Amniotic stem cell (primary cell): ENCODE results near the gene VPREB3.

Experiments used
- DNase-seq: peaks from one replicate; lab custom pipeline; 2025; lab: John Stamatoyannopoulos, UW

VPREB3 gene

GRCh38 chr22:23782703-23783102 is 28.5 kb upstream of the VPREB3 start:
- DNase-seq = no peak

- DNase-seq = no peak
Observed at GRCh38 chr22:23782252-23782651, 28.0 kb upstream of the VPREB3 start.

- no peak for DNase-seq
Observed at GRCh38 chr22:23781511-23782183, 27.4 kb upstream of the VPREB3 start.

GRCh38 chr22:23781065-23781464 is 26.8 kb upstream of the VPREB3 start:
- no peak for DNase-seq

- no peak for DNase-seq
Observed at GRCh38 chr22:23780146-23780748, 26.0 kb upstream of the VPREB3 start.

GRCh38 chr22:23779731-23780130 is 25.5 kb upstream of the VPREB3 start:
- DNase-seq = no peak

GRCh38 chr22:23779083-23779482 is 24.9 kb upstream of the VPREB3 start:
- DNase-seq = no peak

GRCh38 chr22:23778577-23778900 is 24.3 kb upstream of the VPREB3 start:
- DNase-seq = no peak

- no peak for DNase-seq
Observed at GRCh38 chr22:23777776-23778576, 23.8 kb upstream of the VPREB3 start.

GRCh38 chr22:23775779-23776375 is 21.7 kb upstream of the VPREB3 start:
- DNase-seq = no peak

- DNase-seq = no peak
Observed at GRCh38 chr22:23774922-23775436, 20.8 kb upstream of the VPREB3 start.

- DNase-seq = no peak
Observed at GRCh38 chr22:23774114-23774921, 20.1 kb upstream of the VPREB3 start.

GRCh38 chr22:23773483-23774113 is 19.4 kb upstream of the VPREB3 start:
- DNase-seq = no peak

- no peak for DNase-seq
Observed at GRCh38 chr22:23772649-23773473, 18.6 kb upstream of the VPREB3 start, which contains the start of gene MMP11. MMP11 (plus strand) TSS chr22:23772849; CDS start chr22:23772871, 22 bp downstream.

- no peak for DNase-seq
Observed at GRCh38 chr22:23772315-23772648, 18.1 kb upstream of the VPREB3 start.

- DNase-seq = no peak
Observed at GRCh38 chr22:23769321-23769965, 15.2 kb upstream of the VPREB3 start.

- DNase-seq = peak; percentile 47
Observed at GRCh38 chr22:23767673-23768548, 13.7 kb upstream of the VPREB3 start, which contains the start of gene CHCHD10. CHCHD10 (minus strand) TSS chr22:23767972; CDS start chr22:23767874, 98 bp downstream.

GRCh38 chr22:23767303-23767672 is 13.1 kb upstream of the VPREB3 start:
- DNase-seq = no peak
